GM23248 (cell line): Measurements from ENCODE around the gene LGR6.

ENCODE experiments used
- EZH2 ChIP-seq: fragments of 200-600 bp; sonication (generic); IDR thresholded peaks from 2 replicates; pipeline ENCODE4 v1.6.1; 2018; ENCODE audit warnings: antibody characterized with exemption, mild to moderate bottlenecking; ENCODE audit not compliant: insufficient read depth, poor library complexity, severe bottlenecking
- EZH2phosphoT487 ChIP-seq: fragments of 200-600 bp; sonication (generic); IDR thresholded peaks from 2 replicates; pipeline ENCODE4 v1.6.1; 2018; ENCODE audit warnings: antibody characterized with exemption, moderate library complexity, mild to moderate bottlenecking, low read depth; ENCODE audit not compliant: insufficient read depth

- TF ChIP-seq EZH2phosphoT487 (no peak), EZH2 (no peak)
Observed at GRCh38 chr1:202215472-202216130, 22.0 kb downstream of the LGR6 start.
